ENCODE measurements around the gene OTOS. TPM values are rescaled to one million over a fixed set of nuclear protein-coding genes. Genes with fewer than 3 reads are reported as not detected.
A peak's percentile ranks its signal among the peaks of the same experiment; 100 is the strongest.

The OTOS gene
- not detected for polyA plus RNA-seq (2013, experiment 1 of 4)
- not detected for polyA plus RNA-seq (2013, experiment 2 of 4)
- polyA plus RNA-seq (2013, experiment 3 of 4): not detected
- polyA plus RNA-seq (2013, experiment 4 of 4): not detected

- H3K27me3 ChIP-seq (ENCODE audit: control insufficient read depth, insufficient read depth, low read length, poor library complexity, severe bottlenecking): peaks cover 15% of the 10 kb centered on the region
- WGBS, 2 experiments: 81 to 82% methylated on average over 5 of the region's 5 CpGs
- H3K9me3 ChIP-seq (ENCODE audit: control insufficient read depth, low read length): no peaks in the 10 kb centered on the region
- H3K27ac ChIP-seq (ENCODE audit: insufficient read depth, low read depth, low read length, poor library complexity, severe bottlenecking): no peak within 1 kb of the TSS
- peaks cover 16% of the 10 kb centered on the region for H3K4me1 ChIP-seq (ENCODE audit: control insufficient read depth, insufficient read depth, low read length)
- no peaks in the 10 kb centered on the region for H3K36me3 ChIP-seq (ENCODE audit: control insufficient read depth, insufficient read depth, low read length)
- peak within 1 kb of the TSS; percentile 1 for H3K4me3 ChIP-seq (ENCODE audit: insufficient read depth, low read depth, low read length)
These were observed at the start of gene OTOS for GRCh38 chr2:240140511-240140910. Gene OTOS (minus strand): TSS chr2:240140658. CDS start chr2:240140326, 332 bp downstream.

DNA sequence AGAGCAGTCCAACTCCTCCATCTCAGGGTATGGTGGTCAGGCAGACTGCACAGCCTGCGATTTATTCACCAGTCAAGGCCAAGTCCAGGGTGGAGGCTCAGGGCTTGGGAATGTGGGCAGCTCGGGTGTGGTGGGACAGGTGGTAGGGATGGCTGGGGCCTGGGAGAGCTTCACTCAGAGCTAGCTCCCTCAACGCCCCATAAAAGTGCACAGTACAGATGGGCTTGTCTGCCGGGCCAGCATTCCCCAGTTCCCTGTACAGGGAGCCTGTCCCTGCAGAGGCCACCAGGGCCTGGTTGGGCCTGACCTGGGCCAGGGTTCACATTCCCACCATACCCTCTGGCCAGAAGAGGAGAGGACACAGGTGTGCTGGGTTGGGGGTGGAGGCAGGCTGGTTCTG, 49.2 kb upstream of the OTOS start:
- Histone ChIP-seq H3K27ac (ENCODE audit: insufficient read depth, low read depth, low read length, poor library complexity, severe bottlenecking) (no peak overlapping the region), H3K9me3 (ENCODE audit: control insufficient read depth, low read length) (no peaks in the 10 kb centered on the region), H3K4me1 (ENCODE audit: control insufficient read depth, insufficient read depth, low read length) (peaks cover 10% of the 10 kb centered on the region), H3K4me3 (ENCODE audit: insufficient read depth, low read depth, low read length) (no peak overlapping the region), H3K27me3 (ENCODE audit: control insufficient read depth, insufficient read depth, low read length, poor library complexity, severe bottlenecking) (no peaks in the 10 kb centered on the region), H3K36me3 (ENCODE audit: control insufficient read depth, insufficient read depth, low read length) (no peaks in the 10 kb centered on the region)
- WGBS, 2 experiments: 90 to 91% methylated on average over 4 of the region's 4 CpGs

GRCh38 chr2:240187989-240188590, 47.6 kb upstream of the OTOS start:
- no peaks in the 10 kb centered on the region for H3K4me1 ChIP-seq (ENCODE audit: control insufficient read depth, insufficient read depth, low read length)
- WGBS, 2 experiments: 94 to 95% methylated on average over 10 of the region's 10 CpGs
- H3K4me3 ChIP-seq (ENCODE audit: insufficient read depth, low read depth, low read length): no peak overlapping the region
- H3K27ac ChIP-seq (ENCODE audit: insufficient read depth, low read depth, low read length, poor library complexity, severe bottlenecking): no peak overlapping the region
- no peaks in the 10 kb centered on the region for H3K27me3 ChIP-seq (ENCODE audit: control insufficient read depth, insufficient read depth, low read length, poor library complexity, severe bottlenecking)
- H3K9me3 ChIP-seq (ENCODE audit: control insufficient read depth, low read length): no peaks in the 10 kb centered on the region
- H3K36me3 ChIP-seq (ENCODE audit: control insufficient read depth, insufficient read depth, low read length): no peaks in the 10 kb centered on the region

DNA sequence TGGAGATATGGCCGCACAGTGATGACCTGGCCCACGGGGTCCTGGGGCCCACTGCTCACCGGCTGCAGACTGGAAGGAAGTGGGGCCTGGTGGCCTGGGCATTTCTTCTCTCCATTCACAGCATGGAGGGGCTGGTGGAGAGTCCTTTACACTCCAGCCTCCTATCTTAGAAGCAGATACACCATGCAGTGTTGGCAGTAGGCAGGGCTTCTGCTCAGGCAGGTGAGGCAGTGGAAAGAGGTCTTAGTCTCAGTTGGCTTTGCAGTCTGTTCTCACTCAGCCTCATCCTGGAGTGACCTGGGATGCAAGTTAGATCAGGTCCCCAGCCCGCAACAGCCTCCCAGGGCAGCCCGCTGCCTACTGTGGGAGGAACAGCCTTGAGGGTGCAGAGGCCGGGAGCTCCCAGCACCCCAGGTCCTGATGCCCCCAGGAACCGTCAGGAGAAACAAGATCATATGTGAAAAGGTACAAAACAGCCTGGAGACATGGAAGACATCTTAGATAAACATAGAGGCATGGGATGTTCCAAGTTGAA, 45.8 kb upstream of the OTOS start:
- Histone ChIP-seq H3K9me3 (ENCODE audit: control insufficient read depth, low read length) (no peaks in the 10 kb centered on the region), H3K4me1 (ENCODE audit: control insufficient read depth, insufficient read depth, low read length) (no peaks in the 10 kb centered on the region), H3K27me3 (ENCODE audit: control insufficient read depth, insufficient read depth, low read length, poor library complexity, severe bottlenecking) (no peaks in the 10 kb centered on the region), H3K4me3 (ENCODE audit: insufficient read depth, low read depth, low read length) (no peak overlapping the region), H3K27ac (ENCODE audit: insufficient read depth, low read depth, low read length, poor library complexity, severe bottlenecking) (no peak overlapping the region), H3K36me3 (ENCODE audit: control insufficient read depth, insufficient read depth, low read length) (no peaks in the 10 kb centered on the region)
- WGBS, 2 experiments: 90 to 94% methylated on average over 7 of the region's 7 CpGs

GRCh38 chr2:240184656-240185055, 44.2 kb upstream of the OTOS start:
- Histone ChIP-seq H3K9me3 (ENCODE audit: control insufficient read depth, low read length) (no peaks in the 10 kb centered on the region), H3K27ac (ENCODE audit: insufficient read depth, low read depth, low read length, poor library complexity, severe bottlenecking) (no peak overlapping the region), H3K4me1 (ENCODE audit: control insufficient read depth, insufficient read depth, low read length) (no peaks in the 10 kb centered on the region), H3K4me3 (ENCODE audit: insufficient read depth, low read depth, low read length) (no peak overlapping the region), H3K27me3 (ENCODE audit: control insufficient read depth, insufficient read depth, low read length, poor library complexity, severe bottlenecking) (no peaks in the 10 kb centered on the region), H3K36me3 (ENCODE audit: control insufficient read depth, insufficient read depth, low read length) (no peaks in the 10 kb centered on the region)
- WGBS, 2 experiments: 71 to 84% methylated on average over 3 of the region's 3 CpGs

DNA sequence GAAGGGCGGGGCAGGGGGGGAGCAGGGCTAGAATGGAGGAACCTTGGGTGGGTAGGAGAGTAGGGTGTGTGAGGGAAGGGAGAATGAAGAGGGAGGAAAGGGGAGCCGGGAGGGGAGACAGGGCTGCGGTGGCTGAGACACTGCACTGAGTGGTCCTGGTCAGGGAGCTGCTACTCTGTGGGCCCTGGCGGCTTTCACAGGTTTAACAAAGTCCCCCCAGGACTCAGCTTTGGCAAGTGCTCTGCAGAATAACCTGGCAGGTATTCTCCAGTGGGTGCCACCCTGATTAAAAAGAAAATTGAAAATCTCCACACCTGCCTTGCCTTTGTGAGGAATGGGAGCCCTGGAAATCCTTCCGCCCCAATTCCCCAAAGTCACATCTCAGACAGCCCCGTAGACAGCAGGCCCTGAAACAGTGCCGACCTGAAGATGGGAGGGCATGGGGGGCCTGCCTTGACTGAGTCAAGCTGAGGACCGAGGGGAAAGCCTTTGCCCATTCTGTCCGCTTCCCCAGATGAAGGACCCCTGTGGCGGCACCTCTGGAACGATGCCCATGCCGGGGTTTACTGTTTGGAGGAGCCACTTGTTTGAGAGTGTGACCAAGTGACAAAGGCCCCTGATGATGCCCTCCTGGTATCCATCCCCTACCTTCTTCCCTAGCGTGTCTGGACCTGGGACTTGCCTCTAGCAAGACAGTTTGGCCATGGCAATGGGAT, 43.6 kb upstream of the OTOS start:
- no peak overlapping the region for H3K4me3 ChIP-seq (ENCODE audit: insufficient read depth, low read depth, low read length)
- H3K27ac ChIP-seq (ENCODE audit: insufficient read depth, low read depth, low read length, poor library complexity, severe bottlenecking): no peak overlapping the region
- no peaks in the 10 kb centered on the region for H3K9me3 ChIP-seq (ENCODE audit: control insufficient read depth, low read length)
- H3K36me3 ChIP-seq (ENCODE audit: control insufficient read depth, insufficient read depth, low read length): no peaks in the 10 kb centered on the region
- no peaks in the 10 kb centered on the region for H3K27me3 ChIP-seq (ENCODE audit: control insufficient read depth, insufficient read depth, low read length, poor library complexity, severe bottlenecking)
- 89 to 90% methylated on average over 13 of the region's 13 CpGs for WGBS, 2 experiments
- H3K4me1 ChIP-seq (ENCODE audit: control insufficient read depth, insufficient read depth, low read length): no peaks in the 10 kb centered on the region

GRCh38 chr2:240183006-240183874, 42.8 kb upstream of the OTOS start:
- no peaks in the 10 kb centered on the region for H3K27me3 ChIP-seq (ENCODE audit: control insufficient read depth, insufficient read depth, low read length, poor library complexity, severe bottlenecking)
- no peaks in the 10 kb centered on the region for H3K9me3 ChIP-seq (ENCODE audit: control insufficient read depth, low read length)
- H3K4me3 ChIP-seq (ENCODE audit: insufficient read depth, low read depth, low read length): no peak overlapping the region
- H3K27ac ChIP-seq (ENCODE audit: insufficient read depth, low read depth, low read length, poor library complexity, severe bottlenecking): no peak overlapping the region
- no peaks in the 10 kb centered on the region for H3K36me3 ChIP-seq (ENCODE audit: control insufficient read depth, insufficient read depth, low read length)
- whole genome bisulfite sequencing, 2 experiments: 93% methylated on average over 22 of the region's 22 CpGs
- no peaks in the 10 kb centered on the region for H3K4me1 ChIP-seq (ENCODE audit: control insufficient read depth, insufficient read depth, low read length)

DNA sequence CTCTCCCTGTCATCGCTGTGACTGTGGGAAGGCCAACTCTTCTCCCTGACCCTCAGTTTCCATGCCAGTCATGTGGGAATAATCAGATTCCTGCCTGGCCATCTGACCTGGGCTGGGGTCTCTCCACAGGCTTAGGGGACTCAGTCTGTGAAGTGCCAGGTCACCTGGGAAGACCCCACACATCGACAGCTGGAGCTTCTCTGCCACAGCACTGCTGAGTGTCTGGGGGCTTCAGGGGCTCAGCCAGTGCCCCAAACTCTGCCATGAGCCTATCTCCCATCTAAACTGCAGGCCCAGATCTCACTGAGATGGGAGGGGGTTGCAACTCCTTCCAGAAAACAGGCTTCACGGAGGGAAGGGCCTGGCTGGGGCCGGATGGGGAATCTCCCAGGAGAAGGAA, 42.0 kb upstream of the OTOS start:
- WGBS, 2 experiments: 91 to 92% methylated on average over 4 of the region's 4 CpGs
- no peaks in the 10 kb centered on the region for H3K9me3 ChIP-seq (ENCODE audit: control insufficient read depth, low read length)
- no peak overlapping the region for H3K27ac ChIP-seq (ENCODE audit: insufficient read depth, low read depth, low read length, poor library complexity, severe bottlenecking)
- no peak overlapping the region for H3K4me3 ChIP-seq (ENCODE audit: insufficient read depth, low read depth, low read length)
- no peaks in the 10 kb centered on the region for H3K36me3 ChIP-seq (ENCODE audit: control insufficient read depth, insufficient read depth, low read length)
- H3K4me1 ChIP-seq (ENCODE audit: control insufficient read depth, insufficient read depth, low read length): no peaks in the 10 kb centered on the region
- H3K27me3 ChIP-seq (ENCODE audit: control insufficient read depth, insufficient read depth, low read length, poor library complexity, severe bottlenecking): no peaks in the 10 kb centered on the region

- Histone ChIP-seq H3K27ac (ENCODE audit: insufficient read depth, low read depth, low read length, poor library complexity, severe bottlenecking) (no peak overlapping the region), H3K9me3 (ENCODE audit: control insufficient read depth, low read length) (no peaks in the 10 kb centered on the region), H3K4me3 (ENCODE audit: insufficient read depth, low read depth, low read length) (no peak overlapping the region), H3K27me3 (ENCODE audit: control insufficient read depth, insufficient read depth, low read length, poor library complexity, severe bottlenecking) (no peaks in the 10 kb centered on the region), H3K4me1 (ENCODE audit: control insufficient read depth, insufficient read depth, low read length) (no peaks in the 10 kb centered on the region), H3K36me3 (ENCODE audit: control insufficient read depth, insufficient read depth, low read length) (no peaks in the 10 kb centered on the region)
- WGBS, 2 experiments: 92 to 93% methylated on average over 5 of the region's 5 CpGs
These were observed 41.5 kb upstream of the OTOS start for GRCh38 chr2:240182001-240182400.

Data from ectodermal cell (in vitro differentiated cells).